DND-41 (cell line): ENCODE data around the gene DGKA.

Source experiments
- ATAC-seq: fragments of 200-7000 bp; cut with Tn5 transposase; 3 replicates; pipeline ENCODE4 v1.9.1; 2021; ENCODE audit warnings: low read depth; ENCODE audit not compliant: insufficient read depth
- DNase-seq: peaks from one replicate; pipeline ENCODE4 v3.0.0-alpha.2; 2020
- H2AFZ ChIP-seq: 2 replicates; pipeline ENCODE4 v1.6.0; 2012; ENCODE audit warnings: low read depth, low read length
- H3K27ac ChIP-seq: 2 replicates; pipeline ENCODE4 v1.5.1; 2012; ENCODE audit warnings: low read length, inconsistent platforms
- H3K27me3 ChIP-seq: fragments of 200-600 bp; sonication (generic); 2 replicates; pipeline ENCODE4 v1.6.0; 2012; ENCODE audit warnings: low read length, mild to moderate bottlenecking, inconsistent platforms; ENCODE audit not compliant: insufficient read depth, poor library complexity
- H3K36me3 ChIP-seq: 2 replicates; pipeline ENCODE4 v1.5.1; 2012; ENCODE audit warnings: low read length, inconsistent platforms; ENCODE audit not compliant: insufficient read depth
- H3K4me1 ChIP-seq: 2 replicates; pipeline ENCODE4 v1.5.1; 2012; ENCODE audit warnings: mild to moderate bottlenecking, low read length; ENCODE audit not compliant: insufficient read depth
- H3K4me2 ChIP-seq: 2 replicates; pipeline ENCODE4 v1.6.0; 2012; ENCODE audit warnings: mild to moderate bottlenecking, moderate library complexity, low read length, inconsistent platforms; ENCODE audit not compliant: insufficient read depth
- H3K4me3 ChIP-seq, 2 experiments: fragments of 200-600 bp in 1 of 2; shearing (Covaris generic) in 1 of 2; 2 replicates each; pipeline ENCODE4 v1.5.1; 2012 to 2016; ENCODE audit warnings: inconsistent platforms in 2 of 2, low read length in 2 of 2, mild to moderate bottlenecking in 2 of 2, low read depth in 1 of 2, moderate library complexity in 1 of 2
- H3K79me2 ChIP-seq: 2 replicates; pipeline ENCODE4 v1.6.0; 2012; ENCODE audit warnings: low read length, inconsistent platforms; ENCODE audit not compliant: insufficient read depth
- H3K9ac ChIP-seq: 2 replicates; pipeline ENCODE4 v1.6.0; 2012; ENCODE audit warnings: low read depth, mild to moderate bottlenecking, inconsistent platforms, low read length, moderate library complexity
- H3K9me3 ChIP-seq: 2 replicates; pipeline ENCODE4 v1.5.1; 2012; ENCODE audit warnings: low read length, moderate library complexity, mild to moderate bottlenecking, inconsistent platforms; ENCODE audit not compliant: insufficient read depth, severe bottlenecking
- H4K20me1 ChIP-seq: 2 replicates; pipeline ENCODE4 v1.6.0; 2012; ENCODE audit warnings: low read length; ENCODE audit not compliant: insufficient read depth
- EZH2 ChIP-seq: IDR thresholded peaks from 3 replicates; pipeline ENCODE4 v1.6.1; 2012; ENCODE audit warnings: borderline replicate concordance, low read depth, mild to moderate bottlenecking, moderate library complexity, low read length, inconsistent platforms; ENCODE audit not compliant: severe bottlenecking
- TF ChIP-seq, protein P1 (sequence below): IDR thresholded peaks from 2 replicates; pipeline ENCODE4 v1.5.1; 2012; ENCODE audit warnings: borderline replicate concordance, low read length, moderate library complexity, mild to moderate bottlenecking; ENCODE audit not compliant: poor library complexity, severe bottlenecking; ENCODE audit errors: extremely low read depth

Gene DGKA

DNA sequence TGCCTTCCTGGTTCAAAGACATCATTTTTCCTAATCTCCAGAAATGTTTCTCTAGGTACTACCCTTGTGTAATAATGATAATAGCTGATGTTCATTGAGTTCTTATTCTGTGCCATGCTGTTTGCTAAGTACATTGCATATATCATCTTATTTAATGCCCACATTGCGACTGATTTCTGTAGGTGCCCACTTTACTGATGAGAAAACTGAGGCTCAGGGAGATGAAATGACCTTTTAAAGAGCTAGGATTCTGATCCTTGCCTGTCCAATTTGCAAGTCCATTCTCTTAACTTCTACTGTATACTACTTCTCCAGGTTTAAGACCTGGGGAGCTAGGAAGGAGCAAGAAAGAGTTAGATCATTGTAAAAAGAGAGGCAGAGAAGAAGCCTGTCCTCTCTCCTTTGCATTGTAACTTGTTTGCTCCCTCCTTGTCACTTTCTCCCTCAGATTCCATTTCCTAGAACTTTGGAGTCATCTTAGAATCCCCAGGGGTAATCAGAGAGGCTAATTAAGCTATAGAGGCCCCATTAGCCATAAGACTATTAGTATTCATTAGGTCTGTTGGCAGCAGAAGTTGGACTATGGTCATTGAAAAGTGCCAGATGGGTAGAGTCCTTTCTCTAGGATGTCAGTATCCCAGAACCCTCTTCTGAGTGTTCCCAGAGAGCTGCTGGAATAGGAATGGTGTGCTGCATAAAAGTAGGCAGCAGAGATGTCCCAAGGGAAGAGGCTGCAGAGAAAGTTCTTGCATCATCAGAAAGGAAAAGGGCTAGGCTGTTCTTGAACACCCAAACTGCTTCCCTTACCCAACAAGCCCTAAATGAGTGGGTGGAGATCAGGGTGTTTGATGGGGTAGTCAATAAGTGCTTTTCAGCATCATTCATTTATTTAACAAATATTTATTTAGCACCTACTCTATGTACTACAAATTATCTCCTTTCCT lies 3.1 kb downstream of the DGKA start:
- Histone ChIP-seq H3K27me3 (no peaks in the 10 kb centered on the region), H3K36me3 (peaks cover 70% of the 10 kb centered on the region), H3K9me3 (no peaks in the 10 kb centered on the region), H3K27ac (peak overlapping the region; percentile 96), H3K4me1 (peaks cover 55% of the 10 kb centered on the region), H2AFZ (no peak overlapping the region), H3K4me2 (peak overlapping the region; percentile 94), H3K9ac (peak overlapping the region; percentile 88), H3K4me3 (peak overlapping the region in 1 of 2 experiments; percentile 80; a peak in 2 of 4 replicates), H3K79me2 (peaks cover 68% of the 10 kb centered on the region), H4K20me1 (peaks cover 62% of the 10 kb centered on the region)
- DNase-seq (no peak), ATAC-seq (no peak)
- no peak for TF ChIP-seq EZH2
- TF ChIP-seq, protein P1, sequence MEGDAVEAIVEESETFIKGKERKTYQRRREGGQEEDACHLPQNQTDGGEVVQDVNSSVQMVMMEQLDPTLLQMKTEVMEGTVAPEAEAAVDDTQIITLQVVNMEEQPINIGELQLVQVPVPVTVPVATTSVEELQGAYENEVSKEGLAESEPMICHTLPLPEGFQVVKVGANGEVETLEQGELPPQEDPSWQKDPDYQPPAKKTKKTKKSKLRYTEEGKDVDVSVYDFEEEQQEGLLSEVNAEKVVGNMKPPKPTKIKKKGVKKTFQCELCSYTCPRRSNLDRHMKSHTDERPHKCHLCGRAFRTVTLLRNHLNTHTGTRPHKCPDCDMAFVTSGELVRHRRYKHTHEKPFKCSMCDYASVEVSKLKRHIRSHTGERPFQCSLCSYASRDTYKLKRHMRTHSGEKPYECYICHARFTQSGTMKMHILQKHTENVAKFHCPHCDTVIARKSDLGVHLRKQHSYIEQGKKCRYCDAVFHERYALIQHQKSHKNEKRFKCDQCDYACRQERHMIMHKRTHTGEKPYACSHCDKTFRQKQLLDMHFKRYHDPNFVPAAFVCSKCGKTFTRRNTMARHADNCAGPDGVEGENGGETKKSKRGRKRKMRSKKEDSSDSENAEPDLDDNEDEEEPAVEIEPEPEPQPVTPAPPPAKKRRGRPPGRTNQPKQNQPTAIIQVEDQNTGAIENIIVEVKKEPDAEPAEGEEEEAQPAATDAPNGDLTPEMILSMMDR: no peak

GRCh38 chr12:55934773-55935172 lies 3.8 kb downstream of the DGKA start:
- Histone ChIP-seq H3K36me3 (peaks cover 77% of the 10 kb centered on the region), H3K27me3 (no peaks in the 10 kb centered on the region), H3K4me3 (no peak overlapping the region), H4K20me1 (peaks cover 64% of the 10 kb centered on the region), H3K9me3 (no peaks in the 10 kb centered on the region), H2AFZ (no peak overlapping the region), H3K4me1 (peaks cover 48% of the 10 kb centered on the region), H3K79me2 (peaks cover 70% of the 10 kb centered on the region), H3K9ac (no peak overlapping the region), H3K27ac (peak overlapping the region; percentile 96), H3K4me2 (peak overlapping the region; percentile 36; the same call in 1 of the 2 replicates)
- ATAC-seq: no peak
- TF ChIP-seq EZH2: no peak
- TF ChIP-seq, protein P1: no peak
- no peak for DNase-seq

GRCh38 chr12:55935738-55936151 lies 4.8 kb downstream of the DGKA start:
- ATAC-seq (no peak), DNase-seq (no peak)
- H3K27ac ChIP-seq: no peak overlapping the region
- H3K9ac ChIP-seq: no peak overlapping the region
- no peak overlapping the region for H3K4me2 ChIP-seq
- peaks cover 78% of the 10 kb centered on the region for H3K79me2 ChIP-seq
- peaks cover 73% of the 10 kb centered on the region for H4K20me1 ChIP-seq
- no peaks in the 10 kb centered on the region for H3K9me3 ChIP-seq
- H3K36me3 ChIP-seq: peaks cover 87% of the 10 kb centered on the region
- H3K4me3 ChIP-seq: no peak overlapping the region
- TF ChIP-seq EZH2: no peak
- TF ChIP-seq, protein P1: no peak
- H3K27me3 ChIP-seq: no peaks in the 10 kb centered on the region
- H2AFZ ChIP-seq: no peak overlapping the region
- peaks cover 42% of the 10 kb centered on the region for H3K4me1 ChIP-seq
